A549 (cell line): ENCODE measurements around the gene CAMTA1. TPM values are rescaled to one million over a fixed set of nuclear protein-coding genes. Genes with fewer than 3 reads are reported as not detected.

Experiments used
- ATAC-seq, 2 experiments: fragments of 200-7000 bp in 1 of 2; fragments of >200 bp in 1 of 2; cut with Nextera tagmentation in 1 of 2; cut with Tn5 transposase in 1 of 2; 3 replicates each; pipeline versions ENCODE4 v1.8.0 to v1.9.1; 2018 to 2020; ENCODE audit warnings: mild to moderate bottlenecking in 1 of 2, moderate library complexity in 1 of 2
- CTCF ChIA-PET: fragments of 300-600 bp; sonication (Branson Sonifier 250); formaldehyde crosslinking; extraction: SDS; loops from one replicate; lab custom pipeline; 2021; ENCODE audit warnings: antibody characterized with exemption, inconsistent platforms; lab: Yijun Ruan, JAX
- POLR2A ChIA-PET: fragments of 350-600 bp; formaldehyde crosslinking; extraction: SDS; loops from one replicate; lab custom pipeline; 2021; ENCODE audit warnings: antibody characterized with exemption, inconsistent platforms; lab: Yijun Ruan, JAX
- DNase-seq, 2 experiments: peaks; one replicate each; pipeline versions ENCODE4 v3.0.0 to v3.0.0-alpha.2; 2011 to 2016; ENCODE audit warnings: low read depth in 1 of 2, low spot score in 1 of 2
- FAIRE-seq: peaks from 2 replicates; lab custom pipeline; 2011; peaks lifted over from hg19 to GRCh38; lab: Jason Lieb, UNC
- H3K27ac ChIP-seq, 2 experiments: fragments of >200 bp; sonication (Bioruptor Twin); formaldehyde crosslinking; 3 replicates each; pipeline ENCODE4 v1.5.1; 2016 to 2017
- H3K4me1 ChIP-seq: fragments of >200 bp; sonication (Bioruptor Twin); formaldehyde crosslinking; 3 replicates; pipeline ENCODE4 v1.6.1; 2016
- H3K4me2 ChIP-seq: fragments of >200 bp; sonication (Bioruptor Twin); formaldehyde crosslinking; 3 replicates; pipeline ENCODE4 v1.6.1; 2016
- H3K4me3 ChIP-seq: fragments of >200 bp; sonication (Bioruptor Twin); formaldehyde crosslinking; 3 replicates; pipeline ENCODE4 v1.5.1; 2016
- H3K9me3 ChIP-seq: fragments of >200 bp; sonication (Bioruptor Twin); formaldehyde crosslinking; 3 replicates; pipeline ENCODE4 v1.6.1; 2016
- CHD2 ChIP-seq: fragments of 150-350 bp; IDR thresholded peaks from 2 replicates; pipeline ENCODE4 v1.6.1; 2014; ENCODE audit warnings: low read length; ENCODE audit not compliant: partially characterized antibody
- CHD4 ChIP-seq: fragments of 200-600 bp; sonication (generic); IDR thresholded peaks from 2 replicates; pipeline ENCODE4 v1.6.1; 2016; ENCODE audit warnings: antibody characterized with exemption, mild to moderate bottlenecking, borderline replicate concordance
- E2F6 ChIP-seq: IDR thresholded peaks from 2 replicates; pipeline ENCODE4 v1.6.1; 2012; ENCODE audit warnings: low read depth, borderline replicate concordance
- EP300 ChIP-seq, 2 experiments: fragments of >200 bp; sonication (Bioruptor Twin); formaldehyde crosslinking; IDR thresholded peaks; 2 replicates in 1 of 2; 3 replicates in 1 of 2; pipeline ENCODE4 v1.6.1; 2016 to 2017
- ESRRA ChIP-seq: fragments of 150-350 bp; IDR thresholded peaks from 2 replicates; pipeline ENCODE4 v1.6.1; 2014; ENCODE audit warnings: mild to moderate bottlenecking, low read length, borderline replicate concordance
- HDAC2 ChIP-seq: fragments of 200-600 bp; sonication (generic); IDR thresholded peaks from 2 replicates; pipeline ENCODE4 v1.6.1; 2016
- HOXB5 ChIP-seq: fragments of 250-450 bp; sonication (Bioruptor Pico); IDR thresholded peaks from 2 replicates; pipeline ENCODE4 v1.5.0; 2020; ENCODE audit warnings: mild to moderate bottlenecking, moderate library complexity
- KDM1A ChIP-seq: fragments of 200-600 bp; sonication (generic); IDR thresholded peaks from 2 replicates; pipeline ENCODE4 v1.6.1; 2016; ENCODE audit warnings: low read depth, mild to moderate bottlenecking
- NR3C1 ChIP-seq: fragments of >200 bp; sonication (Bioruptor Twin); formaldehyde crosslinking; IDR thresholded peaks from 3 replicates; pipeline ENCODE4 v1.6.1; 2017
- POLR2A ChIP-seq: IDR thresholded peaks from 2 replicates; pipeline ENCODE4 v1.6.1; 2012; ENCODE audit warnings: mild to moderate bottlenecking, low read length
- POLR2AphosphoS2 ChIP-seq: conservative IDR thresholded peaks from 2 replicates; pipeline ENCODE4 v1.6.1; 2012; ENCODE audit warnings: low read length, improper control_type of control experiment, inconsistent platforms
- SREBF2 ChIP-seq: fragments of 450-650 bp; IDR thresholded peaks from 2 replicates; pipeline ENCODE4 v1.6.1; 2014; ENCODE audit warnings: mild to moderate bottlenecking, moderate library complexity
- USF2 ChIP-seq: fragments of 450-650 bp; IDR thresholded peaks from 2 replicates; pipeline ENCODE4 v1.6.1; 2014; ENCODE audit warnings: antibody characterized with exemption
- ZFP36 ChIP-seq: fragments of 450-650 bp; IDR thresholded peaks from 2 replicates; pipeline ENCODE4 v1.6.1; 2014; ENCODE audit warnings: borderline replicate concordance; ENCODE audit not compliant: partially characterized antibody
- ZSCAN20 ChIP-seq: fragments of 250-450 bp; sonication (Bioruptor Pico); IDR thresholded peaks from 2 replicates; pipeline ENCODE4 v1.8.0; 2022; ENCODE audit warnings: mild to moderate bottlenecking, moderate library complexity
- WGBS: methylation state at CpG from one replicate; pipeline ENCODE4 v1.1.6; 2017; ENCODE audit errors: missing lambda C conversion rate; 5-methylcytosine and 5-hydroxymethylcytosine counted together
- polyA plus RNA-seq, 4 experiments: library from polyadenylated mRNA; depleted of rRNA in 3 of 4; stranded (reverse); fragments of >200 nt; fragmentation: RNase III in 1 of 4; extraction: RNeasy Plus Mini Kit Qiagen cat#74134 plus additional on column Dnase treatment in 1 of 4; gene quantifications; 2 replicates in 3 of 4; 3 replicates in 1 of 4; pipeline ENCODE4 v1.2.3, GENCODE V29; 2011 to 2017
- TF ChIP-seq, protein P1 (sequence below): fragments of 250-450 bp; sonication (Bioruptor Pico); IDR thresholded peaks from 2 replicates; pipeline ENCODE4 v1.5.0; 2021; ENCODE audit warnings: mild to moderate bottlenecking, moderate library complexity, borderline replicate concordance
- TF ChIP-seq, protein P2 (sequence below): fragments of 200-600 bp; sonication (generic); IDR thresholded peaks from 2 replicates; pipeline ENCODE4 v1.6.1; 2016; ENCODE audit warnings: antibody characterized with exemption, mild to moderate bottlenecking, moderate library complexity
- TF ChIP-seq, protein P3 (sequence below): fragments of >200 bp; sonication (Bioruptor Twin); formaldehyde crosslinking; IDR thresholded peaks from 3 replicates; pipeline ENCODE4 v1.5.1; 2016

Gene CAMTA1
- polyA plus RNA-seq, 2 of the 4 experiments (the other 2 are of a cell fraction), result 58.8 to 75.0 TPM

DNA sequence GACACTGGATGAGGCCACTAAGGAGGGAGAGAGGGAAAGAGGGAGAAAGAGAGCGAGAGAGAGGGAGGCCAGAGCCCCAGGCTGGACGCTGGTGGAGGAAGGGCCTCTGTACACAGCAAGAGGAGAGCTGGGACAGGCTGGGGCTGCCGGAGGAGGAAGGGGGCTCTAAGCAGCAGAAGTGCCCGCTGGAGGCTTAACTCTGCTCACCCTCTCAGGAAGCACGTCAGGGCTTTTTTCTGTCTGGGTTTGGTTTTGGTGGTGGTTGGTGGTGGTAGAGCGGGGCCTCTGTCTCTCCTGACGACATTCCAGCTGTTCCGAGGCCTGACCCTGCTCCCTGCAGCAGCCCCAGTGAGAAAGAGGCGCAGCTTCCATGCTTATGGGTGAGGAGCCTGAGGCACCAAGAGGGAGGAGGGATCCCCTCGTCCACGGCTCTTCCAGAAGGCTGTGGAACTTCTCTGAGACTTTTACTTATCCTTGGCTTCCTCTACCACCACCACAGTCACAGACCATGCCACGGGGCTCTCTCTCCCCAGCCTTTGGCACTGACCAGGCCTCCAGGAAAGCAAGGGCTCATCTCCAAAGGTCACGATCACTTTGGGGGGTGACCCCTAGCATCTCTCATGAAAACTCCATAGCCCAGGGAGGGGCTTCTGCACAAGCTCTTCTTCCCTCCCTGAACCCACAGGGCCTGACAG lies 849.4 kb downstream of the CAMTA1 start:
- TF ChIP-seq POLR2A, result no peak
- no peak for TF ChIP-seq ESRRA
- no peak for TF ChIP-seq E2F6
- no peak for TF ChIP-seq SREBF2
- TF ChIP-seq NR3C1, result no peak
- no peak for TF ChIP-seq CHD4
- TF ChIP-seq, protein P1, sequence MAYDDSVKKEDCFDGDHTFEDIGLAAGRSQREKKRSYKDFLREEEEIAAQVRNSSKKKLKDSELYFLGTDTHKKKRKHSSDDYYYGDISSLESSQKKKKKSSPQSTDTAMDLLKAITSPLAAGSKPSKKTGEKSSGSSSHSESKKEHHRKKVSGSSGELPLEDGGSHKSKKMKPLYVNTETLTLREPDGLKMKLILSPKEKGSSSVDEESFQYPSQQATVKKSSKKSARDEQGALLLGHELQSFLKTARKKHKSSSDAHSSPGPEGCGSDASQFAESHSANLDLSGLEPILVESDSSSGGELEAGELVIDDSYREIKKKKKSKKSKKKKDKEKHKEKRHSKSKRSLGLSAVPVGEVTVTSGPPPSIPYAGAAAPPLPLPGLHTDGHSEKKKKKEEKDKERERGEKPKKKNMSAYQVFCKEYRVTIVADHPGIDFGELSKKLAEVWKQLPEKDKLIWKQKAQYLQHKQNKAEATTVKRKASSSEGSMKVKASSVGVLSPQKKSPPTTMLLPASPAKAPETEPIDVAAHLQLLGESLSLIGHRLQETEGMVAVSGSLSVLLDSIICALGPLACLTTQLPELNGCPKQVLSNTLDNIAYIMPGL (CRISPR knock-in tag), result no peak
- no peak for TF ChIP-seq POLR2AphosphoS2
- no peak for TF ChIP-seq CHD2
- TF ChIP-seq USF2, result no peak
- no peak for TF ChIP-seq HDAC2
- no peak for TF ChIP-seq KDM1A
- TF ChIP-seq, protein P2, sequence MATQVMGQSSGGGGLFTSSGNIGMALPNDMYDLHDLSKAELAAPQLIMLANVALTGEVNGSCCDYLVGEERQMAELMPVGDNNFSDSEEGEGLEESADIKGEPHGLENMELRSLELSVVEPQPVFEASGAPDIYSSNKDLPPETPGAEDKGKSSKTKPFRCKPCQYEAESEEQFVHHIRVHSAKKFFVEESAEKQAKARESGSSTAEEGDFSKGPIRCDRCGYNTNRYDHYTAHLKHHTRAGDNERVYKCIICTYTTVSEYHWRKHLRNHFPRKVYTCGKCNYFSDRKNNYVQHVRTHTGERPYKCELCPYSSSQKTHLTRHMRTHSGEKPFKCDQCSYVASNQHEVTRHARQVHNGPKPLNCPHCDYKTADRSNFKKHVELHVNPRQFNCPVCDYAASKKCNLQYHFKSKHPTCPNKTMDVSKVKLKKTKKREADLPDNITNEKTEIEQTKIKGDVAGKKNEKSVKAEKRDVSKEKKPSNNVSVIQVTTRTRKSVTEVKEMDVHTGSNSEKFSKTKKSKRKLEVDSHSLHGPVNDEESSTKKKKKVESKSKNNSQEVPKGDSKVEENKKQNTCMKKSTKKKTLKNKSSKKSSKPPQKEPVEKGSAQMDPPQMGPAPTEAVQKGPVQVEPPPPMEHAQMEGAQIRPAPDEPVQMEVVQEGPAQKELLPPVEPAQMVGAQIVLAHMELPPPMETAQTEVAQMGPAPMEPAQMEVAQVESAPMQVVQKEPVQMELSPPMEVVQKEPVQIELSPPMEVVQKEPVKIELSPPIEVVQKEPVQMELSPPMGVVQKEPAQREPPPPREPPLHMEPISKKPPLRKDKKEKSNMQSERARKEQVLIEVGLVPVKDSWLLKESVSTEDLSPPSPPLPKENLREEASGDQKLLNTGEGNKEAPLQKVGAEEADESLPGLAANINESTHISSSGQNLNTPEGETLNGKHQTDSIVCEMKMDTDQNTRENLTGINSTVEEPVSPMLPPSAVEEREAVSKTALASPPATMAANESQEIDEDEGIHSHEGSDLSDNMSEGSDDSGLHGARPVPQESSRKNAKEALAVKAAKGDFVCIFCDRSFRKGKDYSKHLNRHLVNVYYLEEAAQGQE, result no peak
- TF ChIP-seq EP300 (IDR thresholded peaks at IDR 0.05), result no peak
- TF ChIP-seq HOXB5 (CRISPR knock-in tag), result no peak
- TF ChIP-seq, protein P3, sequence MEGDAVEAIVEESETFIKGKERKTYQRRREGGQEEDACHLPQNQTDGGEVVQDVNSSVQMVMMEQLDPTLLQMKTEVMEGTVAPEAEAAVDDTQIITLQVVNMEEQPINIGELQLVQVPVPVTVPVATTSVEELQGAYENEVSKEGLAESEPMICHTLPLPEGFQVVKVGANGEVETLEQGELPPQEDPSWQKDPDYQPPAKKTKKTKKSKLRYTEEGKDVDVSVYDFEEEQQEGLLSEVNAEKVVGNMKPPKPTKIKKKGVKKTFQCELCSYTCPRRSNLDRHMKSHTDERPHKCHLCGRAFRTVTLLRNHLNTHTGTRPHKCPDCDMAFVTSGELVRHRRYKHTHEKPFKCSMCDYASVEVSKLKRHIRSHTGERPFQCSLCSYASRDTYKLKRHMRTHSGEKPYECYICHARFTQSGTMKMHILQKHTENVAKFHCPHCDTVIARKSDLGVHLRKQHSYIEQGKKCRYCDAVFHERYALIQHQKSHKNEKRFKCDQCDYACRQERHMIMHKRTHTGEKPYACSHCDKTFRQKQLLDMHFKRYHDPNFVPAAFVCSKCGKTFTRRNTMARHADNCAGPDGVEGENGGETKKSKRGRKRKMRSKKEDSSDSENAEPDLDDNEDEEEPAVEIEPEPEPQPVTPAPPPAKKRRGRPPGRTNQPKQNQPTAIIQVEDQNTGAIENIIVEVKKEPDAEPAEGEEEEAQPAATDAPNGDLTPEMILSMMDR, result no peak
- TF ChIP-seq ZFP36, result no peak
- no peak for TF ChIP-seq ZSCAN20 (CRISPR knock-in tag)
- Histone ChIP-seq H3K27ac (no peak overlapping the region), H3K9me3 (no peaks in the 10 kb centered on the region), H3K4me2 (no peak overlapping the region), H3K4me3 (no peak overlapping the region), H3K4me1 (no peaks in the 10 kb centered on the region)
- FAIRE-seq, result no peak
- no peak for ATAC-seq
- 77% methylated on average over 9 of the region's 13 CpGs for WGBS
- no peak for DNase-seq
- ChIA-PET POLR2A (no interaction called here), CTCF (no interaction called here)
